ENCODE measurements around the gene ASS1. TPM values are rescaled to one million over a fixed set of nuclear protein-coding genes. Genes with fewer than 3 reads are reported as not detected.
A peak's percentile ranks its signal among the peaks of the same experiment; 100 is the strongest.

ASS1 gene
- polyA plus RNA-seq, 3 donors from 2014 or later = not detected

DNA sequence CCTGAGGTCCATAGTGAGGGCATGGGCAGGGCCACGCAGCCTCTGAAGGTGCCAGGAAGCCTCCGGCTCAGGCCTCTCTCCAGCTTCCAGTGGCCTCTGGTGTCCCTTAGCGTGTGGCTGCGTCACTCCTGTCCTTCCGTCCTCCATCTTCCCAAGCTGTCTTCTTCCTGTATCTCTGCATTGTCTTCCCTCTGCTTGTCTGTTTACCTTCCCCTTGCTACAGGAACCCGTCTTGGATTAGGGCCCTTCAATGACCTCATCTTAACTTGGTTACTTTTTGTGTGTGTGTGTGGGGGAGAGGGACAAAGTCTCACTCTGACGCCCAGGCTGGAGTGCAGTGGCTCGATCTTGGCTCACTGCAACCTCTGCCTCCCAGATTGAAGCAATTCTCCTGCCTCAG is 14.4 kb downstream of the ASS1 start:
- H3K4me3 Mint-ChIP-seq = no peak overlapping the region
- H3K9me3 Mint-ChIP-seq = no peaks in the 10 kb centered on the region
- H3K27me3 Mint-ChIP-seq (ENCODE audit: low read depth in 3 of 3) = peaks cover 3 to 5% (median 4%) of the 10 kb centered on the region in 3 donors
- no peaks in the 10 kb centered on the region for H3K36me3 Mint-ChIP-seq
- no peak overlapping the region for H3K27ac Mint-ChIP-seq
- no peaks in the 10 kb centered on the region for H3K4me1 Mint-ChIP-seq
- no peak for DNase-seq

DNA sequence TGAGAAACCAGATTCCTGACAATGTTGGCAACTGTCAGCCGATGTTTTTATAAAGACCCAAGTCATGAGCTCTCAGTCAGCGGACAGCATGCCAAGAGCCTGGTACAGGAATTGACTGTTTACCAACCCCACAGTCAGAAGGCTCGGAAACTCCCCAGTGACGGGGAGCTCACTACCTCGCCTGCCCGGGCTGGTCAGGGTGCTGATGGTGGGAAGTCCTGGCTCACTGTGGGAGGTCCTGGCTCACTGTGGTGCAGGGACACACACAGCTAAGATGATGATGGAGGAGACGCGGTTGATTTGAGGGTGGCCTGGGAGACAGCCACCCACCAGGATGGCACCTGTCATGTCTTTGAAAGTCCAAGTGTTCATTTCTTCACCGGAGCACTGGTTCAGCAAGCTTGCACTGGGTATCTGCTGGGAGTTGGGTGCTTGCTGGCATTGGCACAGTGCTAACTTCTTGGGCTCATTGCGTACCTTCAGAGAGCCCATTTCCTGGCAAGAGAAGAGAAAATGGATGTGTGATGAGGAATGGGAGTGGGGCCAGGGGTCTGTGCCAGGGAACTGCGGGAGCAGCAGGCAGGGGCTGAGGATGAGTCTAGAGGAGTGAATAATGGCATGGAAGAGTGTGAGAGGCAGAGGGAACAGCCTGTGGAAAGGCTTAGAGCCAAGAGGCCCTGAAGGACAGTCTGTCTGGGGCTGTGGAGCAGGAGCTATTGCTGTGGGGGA is 15.3 kb downstream of the ASS1 start:
- DNase-seq = no peak
- no peaks in the 10 kb centered on the region for H3K9me3 Mint-ChIP-seq
- H3K27ac Mint-ChIP-seq = no peak overlapping the region
- H3K36me3 Mint-ChIP-seq = no peaks in the 10 kb centered on the region
- peaks cover 3 to 5% (median 4%) of the 10 kb centered on the region in 3 donors for H3K27me3 Mint-ChIP-seq (ENCODE audit: low read depth in 3 of 3)
- no peak overlapping the region for H3K4me3 Mint-ChIP-seq
- H3K4me1 Mint-ChIP-seq = no peaks in the 10 kb centered on the region

DNA sequence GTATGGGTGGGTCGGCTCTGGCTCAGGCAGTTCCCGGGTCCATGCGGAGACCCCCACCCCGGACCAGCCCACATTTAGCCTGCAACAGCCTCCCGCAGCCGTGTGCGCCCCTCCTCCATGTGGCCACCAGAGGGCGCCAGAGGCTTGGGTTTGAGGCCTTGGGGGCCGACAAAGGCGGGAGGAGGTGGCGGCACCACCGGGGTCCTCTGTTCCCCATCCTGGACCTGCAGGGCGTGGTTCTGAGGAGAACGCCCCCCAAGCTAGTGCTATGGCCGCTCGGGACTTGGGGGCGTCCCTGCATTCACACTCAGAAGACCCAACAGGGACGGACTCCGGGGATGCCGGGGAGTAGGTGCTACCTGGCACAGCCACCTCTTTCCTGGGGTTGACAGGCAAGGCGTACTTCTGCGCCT is 16.5 kb downstream of the ASS1 start:
- Mint-ChIP-seq H3K27me3 (ENCODE audit: low read depth in 3 of 3) (peaks cover 3 to 5% (median 4%) of the 10 kb centered on the region in 3 donors), H3K27ac (no peak overlapping the region), H3K36me3 (no peaks in the 10 kb centered on the region), H3K4me1 (no peaks in the 10 kb centered on the region), H3K9me3 (no peaks in the 10 kb centered on the region), H3K4me3 (no peak overlapping the region)
- DNase-seq = peak; percentile 47 to 64 (median 55)

DNA sequence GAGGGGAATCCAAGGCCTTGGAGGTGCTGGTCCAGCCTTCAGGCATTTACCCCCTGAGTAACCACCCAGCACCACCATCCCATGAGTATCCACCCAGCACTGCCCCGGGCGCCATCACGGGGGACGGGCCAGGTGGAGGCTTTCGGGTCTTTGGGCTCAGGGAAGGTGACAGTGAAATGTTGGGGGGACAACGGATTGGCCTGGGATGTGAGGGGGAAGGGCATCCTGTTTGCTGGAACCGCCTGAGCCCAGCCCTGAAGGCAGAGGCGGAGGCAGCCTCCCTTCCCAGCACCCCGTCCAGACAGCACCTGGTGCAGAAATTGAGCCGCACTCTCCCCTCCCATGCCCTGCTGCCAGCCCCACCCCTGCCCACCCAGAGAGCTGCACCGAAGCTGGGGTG is 17.0 kb downstream of the ASS1 start:
- no peak for DNase-seq
- no peaks in the 10 kb centered on the region for H3K36me3 Mint-ChIP-seq
- no peak overlapping the region for H3K4me3 Mint-ChIP-seq
- H3K9me3 Mint-ChIP-seq = no peaks in the 10 kb centered on the region
- H3K27me3 Mint-ChIP-seq (ENCODE audit: low read depth in 3 of 3) = peaks cover 3 to 5% (median 4%) of the 10 kb centered on the region in 3 donors
- no peaks in the 10 kb centered on the region for H3K4me1 Mint-ChIP-seq
- no peak overlapping the region for H3K27ac Mint-ChIP-seq

GRCh38 chr9:130462685-130463540 is 18.2 kb downstream of the ASS1 start:
- no peak for DNase-seq
- H3K27ac Mint-ChIP-seq = no peak overlapping the region
- no peaks in the 10 kb centered on the region for H3K36me3 Mint-ChIP-seq
- H3K9me3 Mint-ChIP-seq = no peaks in the 10 kb centered on the region
- H3K4me1 Mint-ChIP-seq = no peaks in the 10 kb centered on the region
- H3K27me3 Mint-ChIP-seq (ENCODE audit: low read depth in 3 of 3) = peaks cover 3 to 8% (median 7%) of the 10 kb centered on the region in 3 donors
- H3K4me3 Mint-ChIP-seq = no peak overlapping the region

DNA sequence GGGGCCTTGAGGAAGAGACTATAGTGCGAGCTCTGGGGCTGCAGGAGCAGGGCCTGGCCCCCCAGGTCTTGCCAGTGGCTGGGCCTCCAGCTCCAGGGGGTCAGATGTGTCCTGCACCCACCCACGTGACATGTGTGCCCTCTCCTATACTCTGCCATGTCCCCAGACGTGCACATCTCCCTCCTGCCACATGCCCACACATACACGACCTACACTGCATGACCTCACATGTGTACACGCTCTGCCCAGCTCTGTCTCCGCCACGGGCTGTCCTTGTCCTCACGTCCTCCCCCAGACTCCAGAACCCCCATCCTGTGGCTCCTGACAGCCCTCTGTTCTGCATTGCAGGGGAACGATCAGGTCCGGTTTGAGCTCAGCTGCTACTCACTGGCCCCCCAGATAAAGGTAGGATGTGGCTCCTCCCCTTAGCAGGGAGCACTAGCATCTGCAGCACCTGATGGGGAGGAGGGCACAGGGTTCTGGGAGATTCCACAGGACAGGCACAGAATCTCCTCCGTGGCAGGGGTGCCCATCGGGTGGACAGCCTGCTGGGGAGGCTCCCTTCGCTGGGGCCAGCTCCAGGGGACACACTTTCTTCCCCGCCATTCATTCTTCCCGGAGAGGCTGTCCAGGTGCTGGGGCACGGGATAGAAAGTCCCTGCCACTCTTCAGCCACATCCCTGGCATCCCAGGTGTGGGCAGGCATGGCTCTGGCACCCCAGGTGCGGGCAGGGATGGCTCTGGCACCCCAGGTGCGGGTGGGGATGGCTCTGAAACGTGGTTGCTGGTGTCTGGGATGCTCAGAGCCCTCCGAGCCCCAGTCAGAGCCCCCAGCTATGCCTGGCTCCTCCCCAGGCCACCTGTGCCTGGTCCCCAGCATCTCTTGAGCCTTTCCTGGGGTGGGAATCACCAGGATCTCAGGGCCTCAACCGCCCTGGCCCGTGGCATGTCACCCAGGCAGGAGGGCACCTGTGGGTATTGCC is 19.3 kb downstream of the ASS1 start:
- H3K36me3 Mint-ChIP-seq = no peaks in the 10 kb centered on the region
- peaks cover 2 to 10% (median 8%) of the 10 kb centered on the region in 3 donors for H3K27me3 Mint-ChIP-seq (ENCODE audit: low read depth in 3 of 3)
- H3K4me1 Mint-ChIP-seq = no peaks in the 10 kb centered on the region
- no peak for DNase-seq
- H3K27ac Mint-ChIP-seq = no peak overlapping the region
- H3K4me3 Mint-ChIP-seq = no peak overlapping the region
- no peaks in the 10 kb centered on the region for H3K9me3 Mint-ChIP-seq

DNA sequence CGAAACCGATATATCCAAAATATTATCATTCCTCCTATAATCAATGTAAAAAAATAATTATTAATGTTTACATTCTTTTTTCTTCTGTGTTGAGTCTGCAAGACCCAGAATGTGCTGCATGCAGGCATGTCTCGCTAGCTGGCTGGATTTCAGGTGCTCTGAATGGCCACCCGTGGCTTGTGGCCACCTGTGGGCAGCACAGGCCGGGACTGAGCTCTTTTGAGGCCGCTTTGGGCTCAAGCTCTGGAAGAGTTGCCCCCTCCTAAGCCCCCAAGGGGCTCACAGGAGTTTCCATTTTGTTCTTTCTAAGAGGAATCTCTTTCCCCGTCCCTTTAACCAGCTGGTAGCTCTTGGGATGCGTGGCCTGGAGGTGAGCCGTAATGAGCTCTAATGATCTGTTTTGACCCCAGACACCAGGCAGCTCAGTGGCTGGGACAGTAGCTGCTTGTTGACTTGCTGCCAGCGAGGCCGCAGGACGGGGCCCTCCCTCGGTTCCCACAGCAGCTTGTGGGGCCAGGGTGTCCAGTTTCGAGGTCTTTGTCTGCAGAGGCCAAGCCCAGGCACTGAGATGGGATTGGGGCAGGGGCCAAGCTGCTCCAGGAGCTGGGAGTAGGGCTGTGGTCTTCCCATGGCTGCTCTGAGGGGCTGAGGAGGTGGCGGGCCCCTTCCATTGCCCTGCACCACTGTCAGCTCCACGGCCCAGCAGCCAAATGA is 20.8 kb downstream of the ASS1 start:
- peaks cover 0 to 8% (median 5%) of the 10 kb centered on the region in 3 donors for H3K27me3 Mint-ChIP-seq (ENCODE audit: low read depth in 3 of 3)
- no peaks in the 10 kb centered on the region for H3K9me3 Mint-ChIP-seq
- no peaks in the 10 kb centered on the region for H3K36me3 Mint-ChIP-seq
- DNase-seq = no peak
- no peaks in the 10 kb centered on the region for H3K4me1 Mint-ChIP-seq
- no peak overlapping the region for H3K4me3 Mint-ChIP-seq
- no peak overlapping the region for H3K27ac Mint-ChIP-seq

- no peak for DNase-seq
- Mint-ChIP-seq H3K4me1 (no peaks in the 10 kb centered on the region), H3K9me3 (no peaks in the 10 kb centered on the region), H3K27ac (no peak overlapping the region), H3K4me3 (no peak overlapping the region), H3K27me3 (ENCODE audit: low read depth in 3 of 3) (peaks cover 2 to 8% (median 5%) of the 10 kb centered on the region in 3 donors), H3K36me3 (no peaks in the 10 kb centered on the region)
These were observed 21.9 kb downstream of the ASS1 start for GRCh38 chr9:130466537-130467217.

DNA sequence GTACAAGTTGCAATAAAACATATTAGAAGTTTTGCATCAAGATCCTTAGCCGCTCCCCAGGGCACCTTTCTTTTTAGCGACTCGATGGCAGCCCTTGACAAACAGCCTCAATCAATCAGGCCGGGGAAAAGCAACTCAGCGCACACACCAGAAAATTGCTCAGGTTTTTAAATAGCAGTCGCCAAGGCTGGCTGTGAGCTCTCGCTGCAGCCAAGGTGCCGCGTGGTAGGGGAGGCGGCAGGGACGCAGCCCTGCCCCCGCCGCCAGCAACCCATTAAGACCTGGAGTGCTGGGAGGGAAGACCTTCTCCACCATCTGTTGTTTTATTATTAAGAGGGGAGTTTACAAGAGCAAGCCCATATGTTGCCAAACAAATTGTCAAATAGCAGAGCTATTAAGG is 22.6 kb downstream of the ASS1 start:
- no peak overlapping the region for H3K27ac Mint-ChIP-seq
- DNase-seq = no peak
- H3K27me3 Mint-ChIP-seq (ENCODE audit: low read depth in 3 of 3) = peaks cover 2 to 8% (median 5%) of the 10 kb centered on the region in 3 donors
- no peaks in the 10 kb centered on the region for H3K9me3 Mint-ChIP-seq
- no peak overlapping the region for H3K4me3 Mint-ChIP-seq
- H3K4me1 Mint-ChIP-seq = no peaks in the 10 kb centered on the region
- no peaks in the 10 kb centered on the region for H3K36me3 Mint-ChIP-seq

DNA sequence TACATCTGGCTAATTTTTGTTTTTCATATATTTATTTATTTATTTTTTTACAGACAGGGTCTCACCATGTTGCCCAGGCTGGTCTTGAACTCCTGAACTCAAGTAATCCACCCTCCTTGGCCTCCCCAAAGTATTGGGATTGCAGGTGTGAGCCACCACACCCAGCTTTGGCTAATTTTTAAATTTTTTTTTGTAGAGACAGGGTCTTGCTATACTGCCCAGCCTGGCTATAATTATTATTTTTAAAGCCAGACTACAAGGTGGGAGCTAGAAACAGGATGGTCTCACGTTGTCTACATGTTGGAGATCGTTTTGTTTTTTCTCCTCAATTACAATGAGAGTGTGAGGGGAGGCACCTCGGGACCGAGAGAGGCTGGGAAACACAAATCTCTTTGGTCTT is 23.8 kb downstream of the ASS1 start:
- H3K4me1 Mint-ChIP-seq = no peaks in the 10 kb centered on the region
- H3K27ac Mint-ChIP-seq = no peak overlapping the region
- no peak overlapping the region for H3K4me3 Mint-ChIP-seq
- DNase-seq = no peak
- H3K36me3 Mint-ChIP-seq = no peaks in the 10 kb centered on the region
- H3K9me3 Mint-ChIP-seq = no peaks in the 10 kb centered on the region
- H3K27me3 Mint-ChIP-seq (ENCODE audit: low read depth in 3 of 3) = peaks cover 2 to 11% (median 5%) of the 10 kb centered on the region in 3 donors

DNA sequence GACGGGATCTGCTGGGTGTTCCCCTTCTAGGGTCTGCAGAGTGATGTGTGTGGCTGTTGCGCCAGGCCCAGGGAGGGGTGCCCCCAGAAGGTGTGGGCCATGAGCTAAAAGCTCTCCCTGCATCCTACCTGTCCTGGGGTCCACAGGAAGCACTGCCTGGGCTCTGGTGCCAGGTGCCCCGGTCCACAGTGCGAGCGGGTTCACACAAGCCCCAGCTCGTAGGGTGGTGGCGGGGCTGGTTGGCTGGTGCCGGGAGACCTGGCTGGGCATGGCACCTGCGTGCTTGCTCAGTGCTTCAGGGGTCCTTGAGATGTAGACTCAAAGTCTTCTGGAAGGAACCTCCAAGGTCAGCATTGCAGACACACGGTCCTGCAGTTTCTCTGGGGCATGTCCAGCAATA is 25.5 kb downstream of the ASS1 start:
- peaks cover 2 to 11% (median 5%) of the 10 kb centered on the region in 3 donors for H3K27me3 Mint-ChIP-seq (ENCODE audit: low read depth in 3 of 3)
- no peak for DNase-seq
- no peak overlapping the region for H3K4me3 Mint-ChIP-seq
- no peak overlapping the region for H3K27ac Mint-ChIP-seq
- H3K9me3 Mint-ChIP-seq = no peaks in the 10 kb centered on the region
- no peaks in the 10 kb centered on the region for H3K4me1 Mint-ChIP-seq
- no peaks in the 10 kb centered on the region for H3K36me3 Mint-ChIP-seq

DNA sequence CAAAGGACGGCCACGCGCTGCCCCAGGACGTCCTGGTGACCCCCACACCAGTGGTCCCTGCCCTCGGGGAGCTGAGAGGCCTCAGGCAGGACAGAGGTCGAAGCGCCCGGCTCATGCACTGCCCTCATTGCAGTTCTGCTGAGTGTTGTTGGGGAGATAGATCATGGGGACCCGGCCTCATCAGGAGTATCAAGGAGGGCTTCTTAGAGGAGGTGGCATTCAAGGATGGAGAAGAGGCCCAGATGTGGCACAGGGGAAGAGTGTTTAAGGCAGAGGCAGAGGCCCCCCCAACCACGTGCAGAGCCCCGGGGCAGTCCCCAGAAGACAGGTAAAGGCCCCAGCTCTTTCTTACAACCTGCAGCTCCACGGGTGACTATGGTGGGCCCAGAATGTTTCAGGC is 26.2 kb downstream of the ASS1 start:
- no peak for DNase-seq
- Mint-ChIP-seq H3K27ac (no peak overlapping the region), H3K9me3 (no peaks in the 10 kb centered on the region), H3K36me3 (no peaks in the 10 kb centered on the region), H3K4me3 (no peak overlapping the region), H3K4me1 (no peaks in the 10 kb centered on the region), H3K27me3 (ENCODE audit: low read depth in 3 of 3) (peaks cover 2 to 11% (median 5%) of the 10 kb centered on the region in 3 donors)
